Adrenal gland (tissue), 5 donors: ENCODE data around the gene RBX1.

Experiments
- POLR2A ChIP-seq, 2 donors: fragments of 450-650 bp; IDR thresholded peaks; one replicate each; pipeline ENCODE4 v1.6.1; 2017; ENCODE audit warnings: antibody characterized with exemption in 2 of 2, mild to moderate bottlenecking in 2 of 2, moderate library complexity in 1 of 2
- TF ChIP-seq, protein P1 (sequence below), 6 experiments: fragments of 450-650 bp in 4 of 6; fragments of 200-600 bp in 2 of 6; sonication (generic) in 1 of 6; IDR thresholded peaks; 1 replicate in 5 of 6; 2 replicates in 1 of 6; pipeline versions ENCODE4 v1.5.1 to v1.8.0; 2016 to 2021; ENCODE audit warnings: antibody characterized with exemption in 6 of 6, mild to moderate bottlenecking in 2 of 6, moderate library complexity in 1 of 6
- donor health status: DM: no; HTN: no; CAD: no.

- TF ChIP-seq, protein P1, sequence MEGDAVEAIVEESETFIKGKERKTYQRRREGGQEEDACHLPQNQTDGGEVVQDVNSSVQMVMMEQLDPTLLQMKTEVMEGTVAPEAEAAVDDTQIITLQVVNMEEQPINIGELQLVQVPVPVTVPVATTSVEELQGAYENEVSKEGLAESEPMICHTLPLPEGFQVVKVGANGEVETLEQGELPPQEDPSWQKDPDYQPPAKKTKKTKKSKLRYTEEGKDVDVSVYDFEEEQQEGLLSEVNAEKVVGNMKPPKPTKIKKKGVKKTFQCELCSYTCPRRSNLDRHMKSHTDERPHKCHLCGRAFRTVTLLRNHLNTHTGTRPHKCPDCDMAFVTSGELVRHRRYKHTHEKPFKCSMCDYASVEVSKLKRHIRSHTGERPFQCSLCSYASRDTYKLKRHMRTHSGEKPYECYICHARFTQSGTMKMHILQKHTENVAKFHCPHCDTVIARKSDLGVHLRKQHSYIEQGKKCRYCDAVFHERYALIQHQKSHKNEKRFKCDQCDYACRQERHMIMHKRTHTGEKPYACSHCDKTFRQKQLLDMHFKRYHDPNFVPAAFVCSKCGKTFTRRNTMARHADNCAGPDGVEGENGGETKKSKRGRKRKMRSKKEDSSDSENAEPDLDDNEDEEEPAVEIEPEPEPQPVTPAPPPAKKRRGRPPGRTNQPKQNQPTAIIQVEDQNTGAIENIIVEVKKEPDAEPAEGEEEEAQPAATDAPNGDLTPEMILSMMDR (IDR thresholded peaks at IDR 0.05): no peak
- TF ChIP-seq POLR2A (IDR thresholded peaks at IDR 0.05): no peak
Measured at GRCh38 chr22:40955571-40955970, 4.4 kb downstream of the RBX1 start.
